Measurements from ENCODE around the gene B4GALNT1. TPM values are rescaled to one million over a fixed set of nuclear protein-coding genes. Genes with fewer than 3 reads are reported as not detected.

The B4GALNT1 gene
- polyA plus RNA-seq, 3 donors: not detected

DNA sequence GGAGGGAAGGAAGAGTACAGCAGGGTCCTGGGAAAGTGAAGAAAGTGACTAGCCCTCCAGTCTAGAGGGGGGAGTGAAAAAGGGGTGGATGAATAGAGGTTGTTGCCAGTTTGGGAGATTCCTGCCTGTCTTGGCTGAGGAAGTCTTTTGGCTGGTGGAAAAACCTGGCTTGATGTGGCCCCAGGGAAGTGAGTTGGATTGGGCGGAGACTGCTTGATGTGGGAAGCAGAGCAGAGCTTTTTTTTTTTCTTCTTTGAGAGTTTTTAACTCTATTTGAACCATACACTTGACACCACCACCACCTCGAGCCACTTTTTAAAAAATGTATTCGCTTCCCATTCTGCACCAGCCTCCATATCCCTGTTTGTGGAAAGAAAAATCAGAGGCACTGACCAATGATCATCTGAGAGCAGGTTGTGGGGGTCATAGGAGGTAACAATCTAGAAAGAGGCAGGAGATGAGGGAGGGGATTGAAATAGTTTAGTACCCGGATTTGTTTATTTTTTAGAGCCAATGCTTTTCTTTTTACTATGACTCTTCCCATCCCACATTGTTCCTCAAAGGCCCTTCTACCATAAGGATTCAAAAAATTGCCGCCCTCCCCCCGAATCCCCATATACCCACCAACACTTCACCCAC, 29.1 kb downstream of the B4GALNT1 start:
- Mint-ChIP-seq H3K27me3 (ENCODE audit: low read depth in 3 of 3) (peaks cover 36 to 42% (median 36%) of the 10 kb centered on the region in 3 donors), H3K36me3 (peaks cover 41 to 42% of the 10 kb centered on the region in 2 donors), H3K4me1 (peaks cover 18% of the 10 kb centered on the region), H3K4me3 (peak overlapping the region; percentile 74 to 83), H3K27ac (no peak overlapping the region), H3K9me3 (peaks cover 0 to 15% (median 2%) of the 10 kb centered on the region in 7 donors)
- intact Hi-C loops (cut with micrococcal nuclease): no loop called here
- Histone ChIP-seq H3K4me3 (replicated peaks in 1 of 3; ENCODE audit: low read depth in 2 of 3, low read length in 3 of 3) (peak overlapping the region in 2 of 3 experiments; percentile 25 to 71), H3K27me3 (ENCODE audit: control insufficient read depth in 2 of 2, insufficient read depth in 2 of 2, low read length in 2 of 2) (peaks cover 10 to 38% of the 10 kb centered on the region in 2 donors), H3K36me3 (replicated peaks in 1 of 2; ENCODE audit: control insufficient read depth in 1 of 2, insufficient read depth in 2 of 2, low read length in 2 of 2) (peaks cover 32 to 36% of the 10 kb centered on the region in 2 donors), H3K9me3 (replicated peaks in 1 of 2; ENCODE audit: control insufficient read depth in 1 of 2, insufficient read depth in 1 of 2, low read length in 2 of 2) (no peaks in the 10 kb centered on the region), H3K9ac (ENCODE audit: insufficient read depth, low read length, poor library complexity, severe bottlenecking) (peak overlapping the region; percentile 36), H3K27ac (ENCODE audit: low read depth in 1 of 2, low read length in 2 of 2) (no peak overlapping the region), H3K4me1 (ENCODE audit: control insufficient read depth in 1 of 2, insufficient read depth in 2 of 2, low read length in 2 of 2) (peaks cover 9 to 13% of the 10 kb centered on the region in 2 donors), H4K20me1 (ENCODE audit: insufficient read depth, low read length) (no peaks in the 10 kb centered on the region), H2AFZ (ENCODE audit: insufficient read depth, low read depth, low read length, poor library complexity, severe bottlenecking) (peak overlapping the region; percentile 75), H3K79me2 (ENCODE audit: insufficient read depth, low read length) (no peaks in the 10 kb centered on the region), H3K4me2 (replicated peaks; ENCODE audit: extremely low read depth, low read length, poor library complexity, severe bottlenecking) (peak overlapping the region; percentile 77)
- DNase-seq: no peak
- no CpG with 5 or more reads among the region's 6 CpGs for WGBS (ENCODE audit: insufficient coverage)
- TF ChIP-seq, protein P1, sequence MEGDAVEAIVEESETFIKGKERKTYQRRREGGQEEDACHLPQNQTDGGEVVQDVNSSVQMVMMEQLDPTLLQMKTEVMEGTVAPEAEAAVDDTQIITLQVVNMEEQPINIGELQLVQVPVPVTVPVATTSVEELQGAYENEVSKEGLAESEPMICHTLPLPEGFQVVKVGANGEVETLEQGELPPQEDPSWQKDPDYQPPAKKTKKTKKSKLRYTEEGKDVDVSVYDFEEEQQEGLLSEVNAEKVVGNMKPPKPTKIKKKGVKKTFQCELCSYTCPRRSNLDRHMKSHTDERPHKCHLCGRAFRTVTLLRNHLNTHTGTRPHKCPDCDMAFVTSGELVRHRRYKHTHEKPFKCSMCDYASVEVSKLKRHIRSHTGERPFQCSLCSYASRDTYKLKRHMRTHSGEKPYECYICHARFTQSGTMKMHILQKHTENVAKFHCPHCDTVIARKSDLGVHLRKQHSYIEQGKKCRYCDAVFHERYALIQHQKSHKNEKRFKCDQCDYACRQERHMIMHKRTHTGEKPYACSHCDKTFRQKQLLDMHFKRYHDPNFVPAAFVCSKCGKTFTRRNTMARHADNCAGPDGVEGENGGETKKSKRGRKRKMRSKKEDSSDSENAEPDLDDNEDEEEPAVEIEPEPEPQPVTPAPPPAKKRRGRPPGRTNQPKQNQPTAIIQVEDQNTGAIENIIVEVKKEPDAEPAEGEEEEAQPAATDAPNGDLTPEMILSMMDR (IDR thresholded peaks at IDR 0.05): no peak

- Histone ChIP-seq H3K27ac (ENCODE audit: low read depth in 1 of 2, low read length in 2 of 2) (no peak overlapping the region), H3K4me1 (ENCODE audit: control insufficient read depth in 1 of 2, insufficient read depth in 2 of 2, low read length in 2 of 2) (peaks cover 9 to 13% of the 10 kb centered on the region in 2 donors), H3K36me3 (replicated peaks in 1 of 2; ENCODE audit: control insufficient read depth in 1 of 2, insufficient read depth in 2 of 2, low read length in 2 of 2) (peaks cover 37 to 42% of the 10 kb centered on the region in 2 donors), H3K4me2 (replicated peaks; ENCODE audit: extremely low read depth, low read length, poor library complexity, severe bottlenecking) (no peak overlapping the region), H3K27me3 (ENCODE audit: control insufficient read depth in 2 of 2, insufficient read depth in 2 of 2, low read length in 2 of 2) (peaks cover 10 to 32% of the 10 kb centered on the region in 2 donors), H4K20me1 (ENCODE audit: insufficient read depth, low read length) (no peaks in the 10 kb centered on the region), H3K9me3 (replicated peaks in 1 of 2; ENCODE audit: control insufficient read depth in 1 of 2, insufficient read depth in 1 of 2, low read length in 2 of 2) (no peaks in the 10 kb centered on the region), H3K4me3 (replicated peaks in 1 of 3; ENCODE audit: low read depth in 2 of 3, low read length in 3 of 3) (no peak overlapping the region), H3K79me2 (ENCODE audit: insufficient read depth, low read length) (no peaks in the 10 kb centered on the region), H2AFZ (ENCODE audit: insufficient read depth, low read depth, low read length, poor library complexity, severe bottlenecking) (no peak overlapping the region), H3K9ac (ENCODE audit: insufficient read depth, low read length, poor library complexity, severe bottlenecking) (no peak overlapping the region)
- Mint-ChIP-seq H3K36me3 (peaks cover 46 to 48% of the 10 kb centered on the region in 2 donors), H3K4me1 (peaks cover 18% of the 10 kb centered on the region), H3K27me3 (ENCODE audit: low read depth in 3 of 3) (peaks cover 32 to 37% (median 32%) of the 10 kb centered on the region in 3 donors), H3K4me3 (peak overlapping the region in 1 of 2 donors; percentile 2), H3K9me3 (peaks cover 0 to 12% (median 2%) of the 10 kb centered on the region in 7 donors), H3K27ac (no peak overlapping the region)
- DNase-seq: no peak
- intact Hi-C loops (cut with micrococcal nuclease): no loop called here
- TF ChIP-seq, protein P1 (IDR thresholded peaks at IDR 0.05): no peak
- WGBS (ENCODE audit: insufficient coverage): 100% methylated on average over 1 of the region's 2 CpGs
Observed at GRCh38 chr12:57603324-57603723, 29.7 kb downstream of the B4GALNT1 start.
